OCI-LY7 (cell line): Measurements from ENCODE around the gene ADAMTSL2. TPM values are rescaled to one million over a fixed set of nuclear protein-coding genes. Genes with fewer than 3 reads are reported as not detected.

Source experiments
- BruUV-seq: library from RNA; stranded (reverse); fragments of 400-500 nt; replicated peaks from 2 replicates; lab custom pipeline; 2021; lab: Mats Ljungman, UMichigan
- CTCF ChIA-PET: fragments of 300-600 bp; sonication (Branson Sonifier 250); formaldehyde crosslinking; loops from one replicate; lab custom pipeline; 2022; ENCODE audit warnings: antibody characterized with exemption; ENCODE audit not compliant: unreplicated experiment; lab: Charles Lee
- POLR2A ChIA-PET: fragments of 300-600 bp; sonication (Branson Sonifier 250); formaldehyde crosslinking; loops from one replicate; lab custom pipeline; 2022; ENCODE audit warnings: antibody characterized with exemption; lab: Charles Lee
- DNase-seq: peaks from one replicate; pipeline ENCODE4 v3.0.0-alpha.2; 2015; ENCODE audit warnings: low spot score
- H2AFZ ChIP-seq: fragments of 200-600 bp; sonication (generic), shearing (Covaris generic); 2 replicates; pipeline ENCODE4 v1.6.1; 2014; ENCODE audit warnings: mild to moderate bottlenecking, antibody characterized with exemption, low read length, moderate library complexity
- H3K27ac ChIP-seq: fragments of 200-600 bp; sonication (generic); 2 replicates; pipeline ENCODE4 v1.5.1; 2014; ENCODE audit warnings: mixed run types, low read depth, mild to moderate bottlenecking, moderate library complexity, low read length, inconsistent platforms; ENCODE audit not compliant: poor library complexity, severe bottlenecking
- H3K36me3 ChIP-seq: fragments of 200-600 bp; sonication (generic); 2 replicates; pipeline ENCODE4 v1.6.1; 2014; ENCODE audit warnings: mild to moderate bottlenecking, antibody characterized with exemption, low read length, moderate library complexity, mixed read lengths; ENCODE audit not compliant: insufficient read depth
- H3K4me1 ChIP-seq: fragments of 200-600 bp; sonication (generic); 2 replicates; pipeline ENCODE4 v1.5.1; 2014; ENCODE audit warnings: mild to moderate bottlenecking, low read length; ENCODE audit not compliant: insufficient read depth, poor library complexity, severe bottlenecking
- H3K4me2 ChIP-seq: fragments of 200-600 bp; sonication (generic); 2 replicates; pipeline ENCODE4 v1.6.1; 2014; ENCODE audit warnings: mild to moderate bottlenecking, low read length
- H3K4me3 ChIP-seq: fragments of 200-600 bp; sonication (generic); 2 replicates; pipeline ENCODE4 v1.5.1; 2014; ENCODE audit warnings: mild to moderate bottlenecking, low read depth, low read length; ENCODE audit not compliant: poor library complexity, severe bottlenecking
- H3K79me2 ChIP-seq: fragments of 200-600 bp; sonication (generic); 2 replicates; pipeline ENCODE4 v1.6.1; 2016; ENCODE audit warnings: low read depth, mild to moderate bottlenecking, low read length, moderate library complexity, mixed read lengths; ENCODE audit not compliant: insufficient read depth
- H3K9me2 ChIP-seq: fragments of 200-600 bp; sonication (generic); 2 replicates; pipeline ENCODE4 v1.6.1; 2016; ENCODE audit warnings: mild to moderate bottlenecking, low read length, mixed read lengths; ENCODE audit not compliant: insufficient read depth
- H3K9me3 ChIP-seq: fragments of 200-600 bp; sonication (generic); 2 replicates; pipeline ENCODE4 v1.6.1; 2014; ENCODE audit warnings: mild to moderate bottlenecking, mixed run types, low read length, mixed read lengths
- H4K20me1 ChIP-seq: fragments of 200-600 bp; sonication (generic); 2 replicates; pipeline ENCODE4 v1.6.1; 2014; ENCODE audit warnings: mild to moderate bottlenecking, antibody characterized with exemption, low read length, moderate library complexity, mixed read lengths; ENCODE audit not compliant: insufficient read depth
- EZH2phosphoT487 ChIP-seq: fragments of 200-600 bp; sonication (generic); IDR thresholded peaks from 2 replicates; pipeline ENCODE4 v1.6.1; 2018; ENCODE audit warnings: low read depth, borderline replicate concordance, mild to moderate bottlenecking, mixed run types, antibody characterized with exemption, low read length, moderate library complexity, mixed read lengths
- intact Hi-C: fragments of 100-400 bp; cut with micrococcal nuclease; formaldehyde crosslinking; loops from one replicate; pipeline ENCODE4 v1.10.0; 2022; ENCODE audit not compliant: unreplicated experiment
- total RNA-seq, 2 experiments: library from RNA; depleted of rRNA in 1 of 2; stranded (reverse); fragments of >200 nt in 1 of 2; shearing (Covaris generic) in 1 of 2; gene quantifications; 2 replicates each; pipeline ENCODE4 v1.2.3, GENCODE V29; 2014 to 2022
- TF ChIP-seq, protein P1 (sequence below): fragments of 200-600 bp; sonication (generic); conservative IDR thresholded peaks from 2 replicates; pipeline ENCODE4 v1.5.1; 2014; ENCODE audit warnings: mild to moderate bottlenecking, antibody characterized with exemption, low read length, moderate library complexity, mixed read lengths

ADAMTSL2 gene
- total RNA-seq, 2 experiments from 2014 or later: 0.88 TPM; not detected in 1

GRCh38 chr9:133618726-133619125 is 84.2 kb downstream of the ADAMTSL2 start:
- no peak for TF ChIP-seq EZH2phosphoT487
- TF ChIP-seq, protein P1, sequence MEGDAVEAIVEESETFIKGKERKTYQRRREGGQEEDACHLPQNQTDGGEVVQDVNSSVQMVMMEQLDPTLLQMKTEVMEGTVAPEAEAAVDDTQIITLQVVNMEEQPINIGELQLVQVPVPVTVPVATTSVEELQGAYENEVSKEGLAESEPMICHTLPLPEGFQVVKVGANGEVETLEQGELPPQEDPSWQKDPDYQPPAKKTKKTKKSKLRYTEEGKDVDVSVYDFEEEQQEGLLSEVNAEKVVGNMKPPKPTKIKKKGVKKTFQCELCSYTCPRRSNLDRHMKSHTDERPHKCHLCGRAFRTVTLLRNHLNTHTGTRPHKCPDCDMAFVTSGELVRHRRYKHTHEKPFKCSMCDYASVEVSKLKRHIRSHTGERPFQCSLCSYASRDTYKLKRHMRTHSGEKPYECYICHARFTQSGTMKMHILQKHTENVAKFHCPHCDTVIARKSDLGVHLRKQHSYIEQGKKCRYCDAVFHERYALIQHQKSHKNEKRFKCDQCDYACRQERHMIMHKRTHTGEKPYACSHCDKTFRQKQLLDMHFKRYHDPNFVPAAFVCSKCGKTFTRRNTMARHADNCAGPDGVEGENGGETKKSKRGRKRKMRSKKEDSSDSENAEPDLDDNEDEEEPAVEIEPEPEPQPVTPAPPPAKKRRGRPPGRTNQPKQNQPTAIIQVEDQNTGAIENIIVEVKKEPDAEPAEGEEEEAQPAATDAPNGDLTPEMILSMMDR: no peak
- Histone ChIP-seq H2AFZ (no peak overlapping the region), H3K4me1 (peaks cover 13% of the 10 kb centered on the region), H3K79me2 (no peaks in the 10 kb centered on the region), H3K36me3 (no peaks in the 10 kb centered on the region), H3K4me3 (no peak overlapping the region), H3K27ac (no peak overlapping the region), H3K9me3 (no peaks in the 10 kb centered on the region), H3K4me2 (no peak overlapping the region), H3K9me2 (no peaks in the 10 kb centered on the region), H4K20me1 (no peaks in the 10 kb centered on the region)
- ChIA-PET POLR2A (interaction anchor here (1.1 kb wide), 1 partner anchor 20 kb away, joined by 3 read pairs; no protein-coding TSS in a partner anchor), CTCF (no interaction called here)
- no TSS peak for BruUV-seq
- DNase-seq: no peak
- intact Hi-C loops: no loop called here

DNA sequence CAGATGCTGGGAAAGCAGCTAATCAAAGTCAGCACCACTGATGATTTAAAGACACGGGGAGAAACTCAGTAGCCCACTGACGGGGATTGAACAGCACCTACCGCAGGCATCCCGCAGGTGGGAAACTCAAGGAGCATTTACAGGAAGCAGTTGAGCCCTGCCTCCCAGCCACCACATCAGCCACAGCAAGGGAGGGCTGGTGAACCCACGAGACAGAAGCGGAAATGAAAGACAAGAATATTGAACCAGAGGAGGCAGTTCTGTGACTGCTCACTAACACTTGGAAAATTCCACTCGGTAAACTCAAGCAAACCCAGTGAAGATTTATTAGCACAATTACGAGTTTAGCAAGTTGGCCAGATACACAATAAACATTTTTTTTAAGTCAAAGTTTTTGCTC is 85.3 kb downstream of the ADAMTSL2 start:
- ChIA-PET POLR2A (interaction anchor here (1.1 kb wide), 1 partner anchor 19 kb away, joined by 3 read pairs; no protein-coding TSS in a partner anchor), CTCF (no interaction called here)
- Histone ChIP-seq H3K4me3 (no peak overlapping the region), H3K79me2 (no peaks in the 10 kb centered on the region), H3K9me3 (0 out of 2 replicates have a peak, but pooled peaks cover under 1% of the 10 kb centered on the region), H3K4me1 (peaks cover 13% of the 10 kb centered on the region), H2AFZ (peak overlapping the region; percentile 92), H3K9me2 (no peaks in the 10 kb centered on the region), H3K27ac (no peak overlapping the region), H3K4me2 (peak overlapping the region; percentile 64), H3K36me3 (no peaks in the 10 kb centered on the region), H4K20me1 (no peaks in the 10 kb centered on the region)
- TF ChIP-seq, protein P1: no peak
- no peak for TF ChIP-seq EZH2phosphoT487
- intact Hi-C loops: no loop called here
- no TSS peak for BruUV-seq
- peak; percentile 67 for DNase-seq

DNA sequence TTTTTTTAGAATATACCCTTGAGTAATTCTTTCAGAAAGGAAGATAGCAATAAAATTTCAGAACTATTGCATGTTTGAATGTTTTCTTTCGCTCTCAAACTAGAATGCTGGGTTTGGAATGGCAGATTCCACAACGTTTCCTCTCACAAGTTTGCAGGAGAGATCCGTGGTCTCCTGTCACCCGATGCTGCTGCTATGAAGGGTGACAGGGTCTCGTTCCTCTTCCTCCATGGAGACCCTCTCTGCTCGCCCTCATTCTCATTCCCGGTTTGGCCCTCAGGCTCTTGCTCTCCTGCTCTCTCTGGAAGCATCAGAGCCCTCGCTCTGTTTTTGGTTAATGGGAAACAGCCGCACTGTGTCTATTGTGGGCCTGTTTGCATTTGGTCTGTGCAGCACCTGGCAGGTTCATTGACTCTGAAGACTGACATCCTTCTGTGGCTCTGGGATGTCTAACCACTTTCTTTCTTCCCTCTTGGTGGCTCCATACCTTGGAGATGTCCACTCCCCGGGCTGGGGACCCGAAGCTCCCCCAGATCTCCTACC is 87.3 kb downstream of the ADAMTSL2 start:
- H2AFZ ChIP-seq: no peak overlapping the region
- TF ChIP-seq, protein P1: no peak
- TF ChIP-seq EZH2phosphoT487: no peak
- DNase-seq: no peak
- H3K79me2 ChIP-seq: no peaks in the 10 kb centered on the region
- no peaks in the 10 kb centered on the region for H3K9me2 ChIP-seq
- H3K27ac ChIP-seq: no peak overlapping the region
- ChIA-PET POLR2A (no interaction called here), CTCF (no interaction called here)
- no peak overlapping the region for H3K4me3 ChIP-seq
- H3K36me3 ChIP-seq: no peaks in the 10 kb centered on the region
- no peaks in the 10 kb centered on the region for H4K20me1 ChIP-seq
- 0 out of 2 replicates have a peak, but pooled peaks cover 6% of the 10 kb centered on the region for H3K9me3 ChIP-seq
- no peak overlapping the region for H3K4me2 ChIP-seq
- no TSS peak for BruUV-seq
- H3K4me1 ChIP-seq: peaks cover 13% of the 10 kb centered on the region
- intact Hi-C loops: no loop called here
